Muscle of back (tissue), 11 donors: ENCODE measurements around the gene NALCN. TPM values are rescaled to one million over a fixed set of nuclear protein-coding genes. Genes with fewer than 3 reads are reported as not detected.

ENCODE experiments used
- DNase-seq, 3 donors: peaks; one replicate each; pipeline versions ENCODE4 v3.0.0 to v3.0.0-alpha.2; 2013
- polyA plus RNA-seq, 10 donors: library from polyadenylated mRNA; unstranded; fragments of 120-200 nt; gene quantifications; one replicate each; pipeline ENCODE4 v1.2.1, GENCODE V29; 2013; ENCODE audit not compliant: insufficient read length in 10 of 10

NALCN gene
- polyA plus RNA-seq, 10 donors, result 0.11 to 0.79 (median 0.55) TPM

DNA sequence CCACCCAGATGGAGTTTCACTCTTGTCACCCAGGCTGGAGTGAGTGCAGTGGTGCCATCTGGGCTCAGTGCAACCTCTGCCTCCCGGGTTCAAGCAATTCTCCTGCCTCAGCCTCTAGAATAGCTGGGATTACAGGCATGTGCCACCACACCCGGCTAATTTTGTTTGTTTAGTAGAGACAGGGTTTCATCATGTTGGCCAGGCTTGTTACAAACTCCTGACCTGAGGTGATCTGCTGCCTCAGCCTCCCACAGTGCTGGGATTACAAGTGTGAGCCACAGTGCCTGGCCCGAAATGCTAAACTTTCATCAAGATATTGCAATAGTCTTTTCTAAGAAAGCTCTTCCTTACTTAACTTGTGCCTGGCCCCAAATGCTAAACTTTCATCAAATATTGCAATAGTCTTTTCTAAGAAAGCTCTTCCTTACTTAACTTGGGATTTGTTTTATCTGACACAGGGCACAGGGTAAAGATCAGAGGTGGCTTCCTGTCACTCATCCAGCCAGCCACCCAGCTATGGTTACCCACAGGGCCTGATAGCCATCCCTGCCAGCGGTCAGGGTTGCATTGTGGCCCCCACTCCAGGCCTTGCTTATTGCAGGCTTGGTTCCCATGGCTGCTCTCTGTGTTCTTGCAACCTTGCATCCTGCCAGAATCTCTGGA is 389.4 kb downstream of the NALCN start:
- DNase-seq, result no peak

- no peak for DNase-seq
These were observed 390.0 kb downstream of the NALCN start for GRCh38 chr13:101026328-101026727.

- no peak for DNase-seq
These were observed 390.4 kb downstream of the NALCN start for GRCh38 chr13:101025925-101026324.

DNA sequence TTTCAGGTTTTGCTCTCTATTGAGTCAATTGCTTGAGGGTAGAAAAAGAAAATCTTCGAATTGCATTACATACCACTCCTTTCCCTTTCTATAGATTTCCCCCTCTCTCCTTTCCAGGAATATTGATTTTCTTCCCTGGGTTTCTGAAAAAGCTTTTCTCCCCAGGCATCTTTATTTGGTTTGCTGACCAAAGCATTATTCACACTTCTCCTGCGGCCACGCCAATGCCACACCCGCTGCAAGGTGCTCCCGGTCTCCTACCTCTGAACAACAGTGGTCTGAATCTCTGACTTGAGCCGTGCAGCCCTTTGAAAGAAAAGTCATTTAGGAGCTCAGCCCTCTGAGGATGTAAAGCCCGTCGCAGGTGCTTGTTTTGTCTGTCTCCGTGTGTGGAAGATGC is 390.8 kb downstream of the NALCN start:
- no peak for DNase-seq

GRCh38 chr13:101019126-101019525 is 397.2 kb downstream of the NALCN start:
- DNase-seq, result no peak

- DNase-seq, result peak in 1 of 3 donors; percentile 34
These were observed 397.6 kb downstream of the NALCN start for GRCh38 chr13:101018720-101019119.

DNA sequence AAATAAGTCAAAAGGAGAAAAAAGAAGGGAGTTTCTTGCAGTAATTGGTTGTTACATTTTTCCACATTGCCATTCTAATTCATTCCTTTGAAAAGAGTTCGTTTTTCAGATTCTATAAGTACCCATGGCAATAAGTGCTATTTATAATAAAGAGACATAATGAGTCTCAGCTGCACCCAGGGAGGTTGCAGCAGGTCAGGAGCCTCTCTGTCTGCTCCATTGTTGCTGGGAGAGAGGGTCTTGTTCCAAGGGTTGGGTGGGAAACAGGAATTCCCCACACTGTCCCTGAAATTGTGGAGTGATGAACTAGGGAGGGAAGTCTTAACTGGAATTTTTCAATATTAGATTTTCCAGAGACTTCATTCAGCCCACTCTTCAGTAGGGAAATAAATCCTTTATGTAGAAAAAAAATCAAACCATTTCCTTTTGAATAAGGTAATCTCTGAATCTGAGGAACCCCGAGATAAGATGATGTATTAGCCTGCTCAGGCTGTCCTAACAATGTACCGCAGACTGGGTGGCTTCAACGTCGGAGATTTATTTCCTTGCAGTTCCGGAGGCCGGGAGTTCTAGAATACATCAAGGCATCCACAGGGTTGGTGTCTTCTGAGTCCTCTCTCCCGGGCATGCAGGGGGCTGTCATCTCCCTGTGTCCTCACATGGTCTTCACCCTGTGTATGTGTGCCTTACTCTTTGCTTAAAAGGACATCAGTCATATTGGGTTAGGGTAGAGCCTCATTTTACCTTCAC is 399.0 kb downstream of the NALCN start:
- no peak for DNase-seq

GRCh38 chr13:101016475-101016874 is 399.8 kb downstream of the NALCN start:
- no peak for DNase-seq

GRCh38 chr13:101013245-101013644 is 403.1 kb downstream of the NALCN start:
- no peak for DNase-seq

DNA sequence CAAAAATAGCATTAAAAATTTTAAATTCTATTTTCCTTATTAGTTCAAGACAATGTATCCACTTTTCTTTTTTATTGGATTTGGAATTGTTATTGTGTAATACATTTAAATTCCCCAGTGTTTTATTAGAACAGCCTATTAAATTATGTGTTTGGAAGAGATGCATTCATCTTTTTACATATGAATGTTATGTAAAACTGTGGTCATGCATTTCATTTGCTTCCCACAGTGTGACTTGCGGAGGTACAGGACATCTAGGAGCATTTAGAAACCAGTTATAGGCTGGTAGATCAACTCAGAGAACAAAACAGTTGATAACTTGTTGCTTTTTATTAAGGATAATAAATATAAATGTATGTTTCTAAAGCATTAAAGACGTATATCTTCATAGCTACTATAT is 406.2 kb downstream of the NALCN start:
- no peak for DNase-seq

GRCh38 chr13:101007245-101007644 is 409.1 kb downstream of the NALCN start:
- no peak for DNase-seq

Other genes starting within 250 kb of the NALCN start
- gene ITGBL1, start 36.2 kb upstream of the NALCN start, polyA plus RNA-seq, result 1 to 10 TPM in 7 of 10 donors, under 1 TPM in 3; 0.21 to 7.2 (median 3.0) TPM